Posterior vena cava (tissue), 2 donors: ENCODE data around the gene NCKAP5. TPM values are rescaled to one million over a fixed set of nuclear protein-coding genes. Genes with fewer than 3 reads are reported as not detected.

Experiments
- DNase-seq: peaks from one replicate; pipeline ENCODE4 v3.0.0-alpha.2; 2020; ENCODE audit warnings: low spot score
- intact Hi-C, 2 donors: fragments of 100-400 bp; cut with DNase I; formaldehyde crosslinking; loops; one replicate each; pipeline versions ENCODE4 v1.14.1 to v1.14.2; 2022 to 2023
- total RNA-seq, 2 donors: library from RNA; stranded (reverse); fragmentation: NEBNext Ultra II Directional; extraction: Animal tissue kit (Norgen Biotek cat#: 25700); gene quantifications; one replicate each; pipeline ENCODE4 v1.2.1, GENCODE V29; 2021
- donor health status: DM: yes; HTN: yes; CAD: no.
- donor health status: DM: yes; HTN: yes; CAD: no.

The NCKAP5 gene
- total RNA-seq, 2 donors from 2014 or later = 2.0 to 2.1 TPM

- intact Hi-C loops = no loop called here
- DNase-seq = no peak
Measured at GRCh38 chr2:133331436-133331835, 236.8 kb downstream of the NCKAP5 start.

DNA sequence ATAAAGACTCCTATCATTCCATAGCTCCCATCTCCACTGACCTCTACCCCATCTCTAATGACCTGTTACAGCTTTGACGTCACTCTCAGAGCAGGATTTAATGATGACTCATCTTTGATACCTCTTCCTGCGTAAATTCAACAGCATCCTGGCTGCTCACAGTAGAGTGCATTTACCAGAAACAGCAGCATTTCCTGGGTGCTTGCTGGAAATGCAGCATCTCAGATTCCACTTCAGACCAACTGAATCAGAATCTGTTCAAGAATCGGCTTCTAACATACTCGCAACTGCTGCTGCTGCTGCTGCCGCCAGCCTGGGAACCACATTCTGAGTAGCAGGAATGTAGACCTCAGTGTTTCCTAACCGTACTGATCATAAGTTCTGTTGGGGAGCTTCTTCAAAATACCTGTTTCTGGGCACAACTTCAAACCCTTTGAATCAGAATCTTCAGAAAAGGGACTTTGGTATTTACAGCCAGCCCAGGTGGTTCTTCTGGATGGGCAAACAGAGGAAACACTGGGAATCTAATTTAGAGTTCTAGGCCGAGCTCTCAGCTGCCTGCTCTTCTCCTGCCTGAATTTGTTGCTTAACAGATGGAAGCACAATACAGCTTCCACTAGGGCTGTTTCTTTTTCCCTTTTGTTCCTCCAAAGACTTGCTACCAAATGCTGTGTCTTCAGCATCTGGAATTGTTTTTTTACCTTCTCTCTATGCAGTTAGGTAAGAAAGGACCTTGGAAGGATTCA is 241.4 kb downstream of the NCKAP5 start:
- DNase-seq = no peak
- intact Hi-C loops = no loop called here

DNA sequence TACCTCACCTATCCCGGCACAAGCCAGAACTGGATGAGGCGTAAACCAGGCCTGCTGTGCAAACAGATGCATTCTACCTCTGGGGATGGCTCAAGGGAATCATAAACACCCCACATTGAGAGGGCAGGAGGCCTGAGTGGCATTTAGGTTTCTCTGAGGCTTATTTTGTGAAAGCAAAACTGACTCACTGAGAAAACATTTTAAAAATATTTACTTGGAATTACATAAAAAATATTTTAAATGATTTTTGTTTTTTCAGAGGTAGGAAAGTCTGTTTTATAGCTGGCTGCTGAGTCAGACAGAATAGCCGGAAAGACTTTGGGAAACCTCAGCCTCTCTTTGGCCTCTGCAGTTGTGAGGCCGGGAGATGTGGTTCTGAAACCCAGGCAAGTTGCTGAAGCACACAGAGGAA is 244.1 kb downstream of the NCKAP5 start:
- intact Hi-C loops = no loop called here
- DNase-seq = no peak

GRCh38 chr2:133322909-133323308 is 245.4 kb downstream of the NCKAP5 start:
- intact Hi-C loops = no loop called here
- DNase-seq = no peak

GRCh38 chr2:133317178-133317577 is 251.1 kb downstream of the NCKAP5 start:
- no peak for DNase-seq
- intact Hi-C loops = no loop called here

DNA sequence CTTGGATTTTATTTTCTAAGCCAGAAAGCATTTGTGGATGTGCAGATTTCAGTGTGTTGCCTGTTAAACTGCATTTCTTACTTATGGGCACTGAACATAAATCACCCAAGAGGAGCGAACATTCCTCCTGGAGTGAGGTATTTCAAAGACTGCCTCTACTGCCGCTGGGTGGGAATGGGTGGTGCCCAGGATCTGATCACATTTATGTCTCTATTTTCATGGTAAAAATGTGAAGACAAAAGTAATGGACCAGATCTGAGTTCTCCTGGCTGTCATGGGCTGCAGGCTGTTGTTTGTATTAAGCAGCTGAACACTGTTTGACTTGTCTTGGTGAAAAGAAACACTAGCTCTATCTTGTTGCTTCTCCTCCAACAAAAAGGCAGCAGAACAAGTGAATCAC is 251.7 kb downstream of the NCKAP5 start:
- intact Hi-C loops = no loop called here
- no peak for DNase-seq

- DNase-seq = no peak
- intact Hi-C loops = no loop called here
Measured at GRCh38 chr2:133315280-133315679, 253.0 kb downstream of the NCKAP5 start.

DNA sequence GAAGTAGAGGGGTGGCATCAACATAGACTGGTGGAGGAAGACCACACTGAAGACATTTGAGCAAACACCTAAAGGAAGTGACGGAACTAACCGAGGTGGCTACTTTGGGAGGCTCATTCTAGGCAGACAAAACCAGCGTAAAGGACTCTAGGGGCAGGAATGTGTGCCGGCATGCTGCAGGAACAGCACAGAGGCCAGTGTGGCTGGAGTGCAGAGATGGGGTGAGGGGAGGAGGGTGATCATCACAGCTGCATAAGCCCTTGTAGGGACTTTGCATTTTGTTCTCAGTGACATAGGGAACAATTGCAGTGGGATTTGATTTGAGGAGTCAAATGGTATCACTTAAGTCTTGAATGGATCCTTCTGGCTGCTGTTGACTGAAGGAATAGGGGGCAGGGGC is 253.5 kb downstream of the NCKAP5 start:
- intact Hi-C loops = no loop called here
- no peak for DNase-seq

DNA sequence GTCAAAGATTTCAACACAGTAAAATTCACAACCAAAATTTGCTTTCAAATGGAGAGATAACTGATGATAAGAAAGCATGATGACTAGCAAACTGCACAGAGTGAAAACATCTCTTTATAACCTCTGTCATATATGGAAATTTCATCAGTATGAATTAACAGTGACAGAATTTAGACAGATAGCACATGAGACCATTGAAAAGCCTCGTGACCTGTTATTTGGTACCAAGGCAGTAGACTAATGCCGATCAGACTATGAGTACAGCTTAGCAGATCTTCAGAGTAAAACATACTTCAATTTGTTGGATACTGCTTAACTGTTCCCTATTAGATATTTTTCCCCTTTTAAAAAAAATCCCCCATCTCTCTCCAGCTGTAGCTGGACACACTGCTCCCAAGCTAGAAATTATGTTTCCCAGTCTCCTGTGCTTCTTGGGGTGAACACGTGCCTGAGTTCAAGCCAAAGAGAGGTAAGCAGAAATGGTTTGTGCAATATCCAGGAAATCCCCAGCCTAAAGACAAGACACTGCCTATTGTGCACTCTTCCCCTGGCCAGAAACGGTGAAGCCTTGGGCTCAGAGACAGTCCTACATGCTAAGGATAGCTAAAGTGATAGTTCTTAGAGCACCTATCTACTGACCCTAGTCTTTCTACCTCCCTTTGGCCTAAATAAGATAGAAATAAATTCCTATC is 256.1 kb downstream of the NCKAP5 start:
- intact Hi-C loops = no loop called here
- DNase-seq = no peak

DNA sequence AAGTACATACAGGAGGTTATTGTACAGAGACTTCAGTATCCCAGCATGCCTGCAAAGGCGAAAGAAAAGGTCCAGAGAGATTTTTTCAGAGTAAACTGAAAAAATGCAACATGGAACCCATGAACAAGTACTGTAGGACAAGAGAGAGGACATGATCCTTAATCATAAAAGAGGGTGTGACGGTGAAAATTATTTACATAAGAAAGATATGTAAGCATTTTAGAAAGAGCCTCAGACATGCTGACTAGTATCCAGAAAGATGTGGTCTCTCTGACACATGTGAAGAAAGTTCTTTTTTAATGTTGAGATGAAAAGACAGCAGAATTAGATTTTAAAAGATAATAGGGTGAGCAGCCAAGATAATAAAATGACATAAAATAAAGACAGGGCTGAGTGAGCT is 262.0 kb downstream of the NCKAP5 start:
- intact Hi-C loops = no loop called here

DNA sequence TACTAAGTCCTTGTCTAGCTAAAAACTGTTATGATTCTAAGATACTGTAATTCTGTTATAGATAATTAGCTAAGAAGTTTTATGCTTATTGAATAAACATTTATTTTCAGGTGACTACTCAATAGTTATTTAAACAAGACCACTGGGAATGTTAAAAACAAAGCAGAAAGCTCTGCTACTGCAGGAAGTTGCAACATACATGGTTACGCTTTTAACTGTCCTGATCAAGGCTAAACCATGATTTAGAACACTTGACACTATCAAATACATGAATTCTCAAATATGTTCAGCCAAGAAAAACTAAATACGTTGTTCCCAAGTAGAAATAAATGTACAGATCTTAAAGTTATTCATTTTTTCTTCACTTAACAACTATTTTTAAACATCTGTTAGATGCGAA is 263.9 kb downstream of the NCKAP5 start:
- DNase-seq = no peak
- intact Hi-C loops = no loop called here

More for the DNA sequence above, 262.0 kb downstream of the NCKAP5 start:
- no peak for DNase-seq

DNA sequence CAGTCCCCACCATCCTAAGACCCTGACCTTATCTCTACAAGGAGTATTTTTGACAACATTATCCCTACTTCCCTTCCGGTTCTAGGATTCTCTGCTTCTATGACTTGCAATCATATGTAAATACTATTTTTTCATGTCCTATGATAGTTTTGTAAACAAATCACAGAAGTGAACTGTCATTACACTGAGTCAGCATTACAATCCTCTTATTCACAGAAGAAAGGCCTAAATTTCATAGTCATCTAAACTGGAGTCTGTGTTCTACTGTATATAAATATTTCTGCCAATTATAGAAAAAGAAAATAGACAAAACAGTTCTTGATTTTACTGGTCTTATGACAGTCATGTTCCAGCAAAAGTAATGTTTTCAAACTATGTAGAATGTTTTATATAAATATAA is 265.1 kb downstream of the NCKAP5 start:
- intact Hi-C loops = no loop called here
- no peak for DNase-seq

- intact Hi-C loops = no loop called here
Measured at GRCh38 chr2:133296401-133296800, 271.9 kb downstream of the NCKAP5 start.

GRCh38 chr2:133293544-133294353 is 274.5 kb downstream of the NCKAP5 start:
- intact Hi-C loops = no loop called here

More at GRCh38 chr2:133296401-133296800, 271.9 kb downstream of the NCKAP5 start:
- DNase-seq = no peak

DNA sequence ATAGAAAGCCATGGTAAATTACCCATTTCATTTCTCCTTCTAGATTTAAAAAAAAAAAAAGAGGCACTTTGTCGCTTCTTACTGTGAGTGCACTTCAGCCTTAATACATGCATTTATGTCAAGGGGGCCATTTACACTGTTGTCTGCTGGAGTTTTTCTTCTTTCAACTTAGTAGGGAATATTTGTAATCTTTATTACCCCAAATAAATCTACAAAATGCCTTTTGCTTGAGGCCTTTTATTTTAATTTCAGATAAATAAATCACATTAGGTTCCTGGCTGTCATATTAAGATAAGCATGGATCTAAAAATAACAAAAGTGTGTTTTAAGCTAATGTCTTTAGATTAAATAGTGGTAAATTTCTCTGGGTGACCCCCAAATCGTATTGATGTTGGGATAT is 276.0 kb downstream of the NCKAP5 start:
- intact Hi-C loops = no loop called here
- DNase-seq = no peak

More at GRCh38 chr2:133293544-133294353, 274.5 kb downstream of the NCKAP5 start:
- DNase-seq = no peak

DNA sequence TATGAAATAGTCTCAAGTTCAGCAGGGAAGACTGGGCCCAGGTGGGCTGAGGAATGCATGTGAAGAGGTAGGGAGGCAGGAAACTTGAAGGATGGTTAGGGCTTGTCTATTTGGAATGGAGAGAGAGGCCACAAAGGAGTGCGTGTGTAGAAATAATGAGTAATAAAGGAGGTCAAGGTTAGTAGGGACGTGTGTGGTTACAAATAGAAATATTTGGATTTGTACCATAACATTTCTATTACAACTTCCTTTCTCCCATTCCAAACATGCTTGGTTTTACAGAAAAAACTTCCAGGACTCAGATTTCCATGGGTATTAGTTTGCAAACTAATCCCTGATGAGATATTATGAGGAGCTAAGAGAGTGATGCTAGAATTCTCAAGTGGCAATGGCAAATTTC is 280.6 kb downstream of the NCKAP5 start:
- intact Hi-C loops = no loop called here
- no peak for DNase-seq

DNA sequence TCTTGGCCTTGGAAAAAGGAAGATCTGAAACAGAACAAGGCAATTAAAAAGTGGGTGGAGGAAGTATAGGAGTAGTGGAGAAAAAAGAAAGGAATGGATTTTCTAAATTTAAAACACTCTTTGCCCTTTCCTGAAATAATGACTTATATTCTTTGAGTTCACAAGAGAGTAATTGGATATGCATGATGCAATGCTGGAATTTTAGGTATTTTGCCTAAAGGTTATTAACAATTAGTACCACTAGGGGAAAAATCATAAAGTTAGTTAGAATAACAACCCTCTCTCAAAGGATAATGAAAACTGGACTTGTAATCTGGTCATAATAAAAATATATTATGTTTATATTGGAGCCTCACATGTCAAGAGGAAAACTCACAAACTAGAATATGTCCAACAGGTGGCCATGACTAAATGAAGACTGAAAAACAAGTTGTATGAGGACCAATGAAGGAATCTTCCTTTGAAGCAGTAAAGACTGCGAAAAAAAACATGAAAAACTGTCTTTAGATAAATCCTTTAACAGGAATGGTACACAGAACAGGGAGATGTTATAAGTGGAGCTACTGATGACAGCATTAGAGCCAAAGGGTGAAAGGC is 281.8 kb downstream of the NCKAP5 start:
- intact Hi-C loops = no loop called here
- no peak for DNase-seq

- no peak for DNase-seq
- intact Hi-C loops = no loop called here
Measured at GRCh38 chr2:133273031-133273430, 295.2 kb downstream of the NCKAP5 start.

GRCh38 chr2:133271105-133271504 is 297.2 kb downstream of the NCKAP5 start:
- intact Hi-C loops = no loop called here

GRCh38 chr2:133270550-133270949 is 297.7 kb downstream of the NCKAP5 start:
- intact Hi-C loops = no loop called here
- no peak for DNase-seq

More at GRCh38 chr2:133271105-133271504, 297.2 kb downstream of the NCKAP5 start:
- no peak for DNase-seq
